OCI-LY3 (cell line): ENCODE measurements around the gene ZNHIT6.

Experiments used
- CTCF ChIP-seq: fragments of 200-600, 300-600 bp; sonication (generic); IDR thresholded peaks from 2 replicates; pipeline ENCODE4 v1.5.1; 2014; ENCODE audit warnings: antibody characterized with exemption, low read length, low read depth
- EZH2phosphoT487 ChIP-seq: fragments of 200-600 bp; shearing (Covaris generic); IDR thresholded peaks from 2 replicates; pipeline ENCODE4 v1.6.1; 2018; ENCODE audit warnings: antibody characterized with exemption, mixed run types, low read depth

GRCh38 chr1:85599681-85600080 lies 108.6 kb downstream of the ZNHIT6 start:
- TF ChIP-seq CTCF (no peak), EZH2phosphoT487 (no peak)
